Prostate gland (tissue), 2 donors: ENCODE measurements around the gene SPATC1L. TPM values are rescaled to one million over a fixed set of nuclear protein-coding genes. Genes with fewer than 3 reads are reported as not detected.

Source experiments
- DNase-seq: peaks from one replicate; pipeline ENCODE4 v3.0.0-alpha.2; 2019; ENCODE audit warnings: low spot score
- H3K27ac ChIP-seq, 2 donors: fragments of 200-600 bp; sonication (generic); 2 replicates each; pipeline ENCODE4 v1.5.1; 2017 to 2019
- H3K27me3 ChIP-seq: fragments of 200-600 bp; sonication (generic); replicated peaks from 2 replicates; pipeline ENCODE4 v1.5.1; 2019; ENCODE audit not compliant: insufficient read depth
- H3K36me3 ChIP-seq, 2 donors: fragments of 200-600 bp; sonication (generic); 1 replicate in 1 of 2; 2 replicates in 1 of 2; pipeline versions ENCODE4 v1.5.1 to v1.8.1; 2017 to 2019
- H3K4me1 ChIP-seq: fragments of 200-600 bp; sonication (generic); replicated peaks from 2 replicates; pipeline ENCODE4 v1.5.1; 2019
- H3K4me3 ChIP-seq, 2 donors: fragments of 200-600 bp; sonication (generic); 2 replicates each; pipeline ENCODE4 v1.5.1; 2017 to 2019
- H3K9me3 ChIP-seq: fragments of 200-600 bp; sonication (generic); 2 replicates; pipeline ENCODE4 v1.5.1; 2017
- CTCF ChIP-seq, 4 experiments: fragments of 200-600 bp in 2 of 4; fragments of 450-650 bp in 2 of 4; sonication (generic) in 2 of 4; IDR thresholded peaks; 1 replicate in 3 of 4; 2 replicates in 1 of 4; pipeline ENCODE4 v1.5.1; 2016 to 2019; ENCODE audit warnings: antibody characterized with exemption in 4 of 4, mild to moderate bottlenecking in 2 of 4, moderate library complexity in 2 of 4
- POLR2A ChIP-seq: fragments of 450-650 bp; IDR thresholded peaks from one replicate; pipeline ENCODE4 v1.6.1; 2016; ENCODE audit warnings: antibody characterized with exemption, mild to moderate bottlenecking
- POLR2AphosphoS5 ChIP-seq: sonication (generic); formaldehyde crosslinking; IDR thresholded peaks from one replicate; pipeline ENCODE4 v1.6.1; 2017; ENCODE audit warnings: antibody characterized with exemption
- WGBS: methylation state at CpG from one replicate; pipeline ENCODE4 v1.1.5; 2018; 5-methylcytosine and 5-hydroxymethylcytosine counted together
- intact Hi-C: fragments of 100-400 bp; cut with DNase I; formaldehyde crosslinking; loops from one replicate; pipeline ENCODE4 v1.14.2; 2022
- total RNA-seq, 2 donors: library from RNA; depleted of rRNA; stranded (reverse); fragments of >200 nt; gene quantifications; one replicate each; pipeline ENCODE4 v1.1.0, GENCODE V29; 2016

Gene SPATC1L
- total RNA-seq, 2 donors from 2014 or later: 42.0 to 79.4 TPM

GRCh38 chr21:46116776-46117585 lies 67.3 kb downstream of the SPATC1L start:
- DNase-seq: no peak
- Histone ChIP-seq H3K27ac (no peak overlapping the region), H3K27me3 (no peaks in the 10 kb centered on the region), H3K4me1 (no peaks in the 10 kb centered on the region), H3K4me3 (no peak overlapping the region), H3K9me3 (no peaks in the 10 kb centered on the region), H3K36me3 (peaks cover 0 to 21% of the 10 kb centered on the region in 2 donors)
- 55% methylated on average over 18 of the region's 24 CpGs for WGBS
- no peak for TF ChIP-seq POLR2AphosphoS5
- no peak for TF ChIP-seq POLR2A
- no peak for TF ChIP-seq CTCF (IDR thresholded peaks at IDR 0.05)
- intact Hi-C loops: no loop called here

GRCh38 chr21:46116189-46116775 lies 68.0 kb downstream of the SPATC1L start:
- H3K36me3 ChIP-seq: peaks cover 0 to 21% of the 10 kb centered on the region in 2 donors
- TF ChIP-seq CTCF (IDR thresholded peaks at IDR 0.05) (no peak), POLR2AphosphoS5 (no peak), POLR2A (no peak)
- no peaks in the 10 kb centered on the region for H3K4me1 ChIP-seq
- H3K27ac ChIP-seq: no peak overlapping the region
- WGBS: 78% methylated on average over 19 of the region's 20 CpGs
- intact Hi-C loops: no loop called here
- no peak overlapping the region for H3K4me3 ChIP-seq
- no peaks in the 10 kb centered on the region for H3K9me3 ChIP-seq
- H3K27me3 ChIP-seq: no peaks in the 10 kb centered on the region
- DNase-seq: no peak

- no peak overlapping the region for H3K27ac ChIP-seq
- 91% methylated on average over 17 of the region's 17 CpGs for WGBS
- no peaks in the 10 kb centered on the region for H3K9me3 ChIP-seq
- intact Hi-C loops: no loop called here
- no peak for DNase-seq
- peaks cover 0 to 19% of the 10 kb centered on the region in 2 donors for H3K36me3 ChIP-seq
- H3K27me3 ChIP-seq: no peaks in the 10 kb centered on the region
- no peak overlapping the region for H3K4me3 ChIP-seq
- no peaks in the 10 kb centered on the region for H3K4me1 ChIP-seq
- TF ChIP-seq CTCF (IDR thresholded peaks at IDR 0.05) (no peak), POLR2AphosphoS5 (no peak), POLR2A (no peak)
Measured at GRCh38 chr21:46115441-46116188, 68.6 kb downstream of the SPATC1L start.

- Histone ChIP-seq H3K4me1 (no peaks in the 10 kb centered on the region), H3K36me3 (peaks cover 0 to 12% of the 10 kb centered on the region in 2 donors), H3K9me3 (no peaks in the 10 kb centered on the region), H3K27ac (no peak overlapping the region), H3K4me3 (no peak overlapping the region), H3K27me3 (no peaks in the 10 kb centered on the region)
- no peak for DNase-seq
- no peak for TF ChIP-seq POLR2AphosphoS5
- TF ChIP-seq POLR2A: no peak
- no peak for TF ChIP-seq CTCF (IDR thresholded peaks at IDR 0.05)
- intact Hi-C loops: no loop called here
- WGBS: 94% methylated on average over 4 of the region's 4 CpGs
Measured at GRCh38 chr21:46114963-46115362, 69.3 kb downstream of the SPATC1L start.
